ENCODE measurements around the gene LY6G5B.
"Not testable (repeated sequence)": the region's sequence is repeated elsewhere in the genome, so short reads cannot be mapped to it uniquely, and the experiment has no call there.

LY6G5B gene

GRCh38 chr6:31691078-31691463 is 21.3 kb downstream of the LY6G5B start:
- no peak for DNase-seq (ENCODE audit: low read depth)

DNA sequence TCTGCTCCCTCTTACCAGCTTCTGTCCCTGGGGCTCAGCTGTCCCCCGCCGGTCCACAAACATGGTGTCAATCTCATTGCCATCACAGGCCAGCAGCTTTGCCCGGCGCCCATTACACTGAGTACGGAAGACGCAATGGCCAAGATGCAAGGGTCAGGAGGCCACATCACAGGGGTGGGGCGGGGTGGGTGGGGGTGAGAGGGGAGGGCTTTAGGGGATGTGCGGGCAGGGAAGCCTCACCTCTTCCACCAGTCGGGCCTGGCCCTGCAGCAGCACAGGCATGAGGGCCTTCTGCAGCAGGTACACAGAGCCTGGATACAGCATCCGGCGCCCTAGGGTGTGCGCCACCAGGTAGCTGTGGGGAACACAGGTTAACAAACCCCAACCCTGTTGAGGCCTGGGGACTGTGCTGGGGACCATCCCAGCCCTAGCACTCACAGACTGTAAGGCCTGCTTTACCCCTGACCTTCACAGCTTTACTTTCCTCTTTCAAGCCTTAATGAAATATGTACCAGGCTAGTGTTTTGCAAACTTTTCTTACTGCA is 21.9 kb downstream of the LY6G5B start:
- DNase-seq (ENCODE audit: low read depth), result no peak

GRCh38 chr6:31692353-31692752 is 22.6 kb downstream of the LY6G5B start:
- DNase-seq (ENCODE audit: low read depth), result no peak

DNA sequence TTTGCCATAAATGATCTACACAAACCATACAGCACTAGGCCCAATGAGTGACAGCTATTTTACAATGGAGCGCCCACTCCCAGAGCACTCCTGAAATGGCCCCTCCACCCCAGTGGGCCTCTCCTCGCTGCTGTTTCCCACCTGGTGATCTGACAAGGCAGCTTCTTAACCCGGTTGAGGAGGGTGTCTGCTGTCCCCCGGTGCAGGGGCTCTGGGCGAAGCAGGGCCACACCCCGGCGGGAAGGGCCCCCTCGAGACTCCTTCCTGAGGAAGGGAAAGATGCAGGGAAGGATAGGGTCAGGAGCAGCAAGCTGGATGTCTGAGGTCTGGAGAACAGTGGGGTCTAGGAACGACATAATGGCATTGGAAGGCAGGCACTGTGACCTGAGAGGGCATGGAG is 23.1 kb downstream of the LY6G5B start:
- no peak for DNase-seq (ENCODE audit: low read depth)

DNA sequence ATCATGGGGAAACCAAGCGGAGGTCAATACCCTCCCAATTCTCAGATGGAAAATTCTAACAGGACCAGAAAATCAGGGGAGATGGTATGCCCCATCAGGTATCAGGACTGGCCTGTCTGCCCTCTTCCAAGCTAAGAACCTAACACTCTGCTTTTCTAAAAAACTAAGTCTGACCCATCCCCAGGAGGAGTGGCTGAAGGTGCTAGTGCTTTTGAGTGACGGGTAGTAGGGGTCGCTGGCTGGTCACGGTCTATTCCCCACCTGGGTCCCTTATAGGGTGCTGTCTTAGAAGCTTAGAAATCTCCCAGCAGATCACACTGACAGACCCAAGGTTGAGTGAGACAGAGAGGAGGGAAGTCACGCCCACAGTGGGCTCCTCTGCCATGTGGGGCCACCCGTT is 23.8 kb downstream of the LY6G5B start:
- no peak for DNase-seq (ENCODE audit: low read depth)

DNA sequence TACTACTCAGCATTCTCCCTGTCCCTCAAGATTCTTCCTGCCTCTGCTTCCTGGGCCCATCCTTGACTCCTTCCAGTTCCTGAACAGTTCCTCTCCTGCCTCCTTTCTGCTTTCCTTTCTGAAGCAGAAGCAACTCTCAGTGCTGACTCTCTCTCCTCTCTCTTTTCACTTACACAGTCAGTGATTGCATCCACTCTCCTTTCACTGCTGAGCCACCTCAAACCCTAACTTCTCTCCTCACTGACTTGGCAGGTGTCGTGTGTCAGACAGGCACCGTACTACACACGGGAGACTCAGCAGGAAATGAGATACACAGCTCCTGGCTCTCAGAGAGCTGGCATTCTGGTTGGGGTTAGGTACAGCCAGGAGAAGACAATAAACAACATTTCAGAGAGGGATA is 27.8 kb downstream of the LY6G5B start:
- no peak for DNase-seq (ENCODE audit: low read depth)

- no peak for DNase-seq (ENCODE audit: low read depth)
Measured at GRCh38 chr6:31700740-31701401, 31.1 kb downstream of the LY6G5B start.

GRCh38 chr6:31701666-31702404 is 32.1 kb downstream of the LY6G5B start:
- DNase-seq (ENCODE audit: low read depth), result no peak

DNA sequence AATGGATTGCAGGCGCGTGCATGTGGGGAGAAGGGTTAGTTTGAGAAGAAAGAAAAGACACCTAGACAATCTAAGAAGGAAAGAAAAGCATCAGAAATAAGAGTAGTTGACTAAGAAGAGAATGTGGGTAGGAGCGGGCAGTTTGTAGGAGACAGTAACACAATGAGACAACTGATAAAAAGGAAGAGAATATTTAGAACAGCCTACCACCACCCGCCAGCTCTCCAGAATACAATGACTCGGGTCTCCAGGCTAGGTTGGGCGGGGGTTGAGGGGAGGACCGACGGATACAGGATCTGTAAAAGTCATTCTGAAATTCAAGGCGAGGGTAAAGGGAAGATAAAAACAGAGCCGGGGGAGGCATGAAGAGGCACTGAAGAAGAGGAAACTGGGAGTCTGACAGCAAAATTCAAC is 32.6 kb downstream of the LY6G5B start:
- no peak for DNase-seq (ENCODE audit: low read depth)

DNA sequence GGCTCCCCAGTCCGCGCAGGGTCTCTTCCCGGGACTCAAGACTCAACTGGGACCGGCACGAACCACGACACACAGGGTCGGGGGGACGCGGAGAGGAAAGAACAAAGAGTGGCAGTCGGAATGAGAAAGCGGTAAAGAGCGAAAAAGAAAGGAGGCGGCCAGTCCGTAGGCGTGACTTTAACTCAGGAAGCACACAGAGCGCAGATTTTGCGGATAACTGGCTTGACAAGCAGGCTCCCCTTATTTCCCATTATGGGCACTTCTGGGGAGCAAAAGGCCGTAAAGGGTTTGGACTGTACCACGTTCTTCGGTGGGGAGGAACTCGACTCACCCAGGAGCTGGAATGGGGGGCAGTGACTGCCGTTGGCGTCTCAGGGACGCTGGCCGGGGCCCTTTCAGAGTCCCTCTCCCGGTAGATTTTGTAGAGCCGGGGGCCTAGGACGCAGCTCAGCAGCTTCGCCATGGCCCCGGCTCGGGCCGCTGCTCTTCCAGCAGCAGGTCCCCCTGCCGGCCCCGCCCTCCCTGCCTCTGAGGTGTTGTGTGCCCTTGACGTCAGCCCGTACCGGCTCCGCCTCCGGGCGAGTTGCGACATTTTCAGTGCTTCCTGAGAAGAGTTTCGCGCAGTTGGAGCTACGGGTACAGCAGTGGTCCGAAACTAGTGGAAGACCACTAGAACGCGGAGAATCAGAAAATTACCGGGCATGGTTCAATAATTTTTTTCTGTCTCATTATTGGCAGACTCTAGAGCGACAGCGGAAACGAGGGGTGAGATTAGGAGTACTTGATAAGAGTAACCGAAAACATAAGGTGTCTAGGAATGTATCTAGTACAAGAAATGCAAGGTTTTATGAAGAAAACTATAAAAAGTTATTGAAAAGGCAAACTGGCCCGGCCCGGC is 33.3 kb downstream of the LY6G5B start, which contains the start of gene ABHD16A:
Gene ABHD16A, minus strand, starts transcription at position 506 of the 898 bp plus-strand sequence. Its CDS starts 43 bp downstream, at position 463.
- peak; percentile 94 for DNase-seq (ENCODE audit: low read depth)

- no peak for DNase-seq (ENCODE audit: low read depth)
Measured at GRCh38 chr6:31705931-31706330, 36.2 kb downstream of the LY6G5B start.

- no peak for DNase-seq (ENCODE audit: low read depth)
Measured at GRCh38 chr6:31706599-31706998, 36.8 kb downstream of the LY6G5B start, which contains the start of gene LY6G6F. LY6G6F (plus strand) TSS chr6:31706866; CDS start chr6:31706907, 41 bp downstream.

DNA sequence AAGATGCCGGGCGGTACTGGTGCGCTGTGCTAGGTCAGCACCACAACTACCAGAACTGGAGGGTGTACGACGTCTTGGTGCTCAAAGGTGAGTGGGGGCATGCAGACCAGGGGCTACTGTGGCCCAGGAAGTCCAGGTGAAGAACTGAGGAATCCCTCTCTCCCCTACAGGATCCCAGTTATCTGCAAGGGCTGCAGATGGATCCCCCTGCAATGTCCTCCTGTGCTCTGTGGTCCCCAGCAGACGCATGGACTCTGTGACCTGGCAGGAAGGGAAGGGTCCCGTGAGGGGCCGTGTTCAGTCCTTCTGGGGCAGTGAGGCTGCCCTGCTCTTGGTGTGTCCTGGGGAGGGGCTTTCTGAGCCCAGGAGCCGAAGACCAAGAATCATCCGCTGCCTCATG is 37.9 kb downstream of the LY6G5B start:
- no peak for DNase-seq (ENCODE audit: low read depth)

- DNase-seq (ENCODE audit: low read depth), result no peak
Measured at GRCh38 chr6:31708224-31708623, 38.4 kb downstream of the LY6G5B start.

- not testable (repeated sequence) for DNase-seq (ENCODE audit: low read depth)
Measured at GRCh38 chr6:31709157-31709556, 39.4 kb downstream of the LY6G5B start.

DNA sequence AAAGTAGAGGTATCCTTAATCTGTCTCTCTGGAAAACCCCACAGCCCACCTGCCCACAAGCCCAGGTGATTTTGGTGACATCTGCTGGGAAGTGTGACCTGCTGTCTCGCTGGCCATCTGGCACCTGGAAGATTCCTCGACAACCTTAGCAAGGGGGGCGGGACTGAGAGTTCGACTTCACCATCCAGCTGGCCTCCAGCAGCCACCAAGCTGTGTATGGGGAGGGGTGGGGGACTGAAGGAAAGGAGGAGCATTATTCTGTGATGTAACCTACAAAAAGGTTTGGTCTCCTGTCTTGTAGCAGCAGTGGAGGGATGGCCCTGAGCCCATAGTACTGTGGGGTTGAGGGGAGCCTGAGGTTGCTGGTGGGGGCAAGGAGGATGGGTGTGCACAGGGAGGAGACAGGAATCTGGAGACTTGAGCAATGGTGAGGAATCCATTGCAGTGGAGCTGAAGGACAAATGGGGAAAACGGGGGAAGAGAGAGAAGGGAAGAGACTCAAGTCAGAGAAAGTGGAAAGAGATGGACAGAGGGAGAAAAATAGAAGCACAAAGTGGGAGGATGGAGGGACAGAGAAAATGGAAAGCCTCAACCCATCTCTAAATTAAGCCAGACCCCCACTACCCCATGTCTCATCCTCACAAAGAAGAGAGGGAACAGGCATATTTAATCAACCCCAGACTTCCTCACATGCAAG is 40.9 kb downstream of the LY6G5B start:
- DNase-seq (ENCODE audit: low read depth), result no peak

DNA sequence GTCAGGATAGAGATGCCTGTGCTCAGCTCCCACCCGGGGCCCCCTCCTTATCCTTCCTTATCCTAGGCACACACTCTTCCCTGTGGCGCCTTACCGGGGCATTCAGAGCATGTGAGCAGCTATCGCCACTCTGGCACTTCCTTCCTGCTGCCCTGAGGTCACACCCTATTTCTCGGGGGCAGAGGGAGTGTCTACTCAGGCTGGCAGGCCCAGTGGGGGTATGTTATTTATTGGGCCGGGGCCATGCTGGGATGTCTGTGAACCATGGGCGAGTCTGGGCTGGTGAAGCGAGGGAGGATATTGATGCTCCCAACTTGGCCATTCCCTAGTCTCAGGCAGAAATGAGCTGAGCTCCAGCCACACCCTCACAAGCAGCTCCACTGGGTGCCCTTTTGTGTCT is 41.5 kb downstream of the LY6G5B start:
- DNase-seq (ENCODE audit: low read depth), result no peak

- DNase-seq (ENCODE audit: low read depth), result no peak
Measured at GRCh38 chr6:31712296-31712695, 42.5 kb downstream of the LY6G5B start.

GRCh38 chr6:31713465-31713864 is 43.7 kb downstream of the LY6G5B start:
- no peak for DNase-seq (ENCODE audit: low read depth)

DNA sequence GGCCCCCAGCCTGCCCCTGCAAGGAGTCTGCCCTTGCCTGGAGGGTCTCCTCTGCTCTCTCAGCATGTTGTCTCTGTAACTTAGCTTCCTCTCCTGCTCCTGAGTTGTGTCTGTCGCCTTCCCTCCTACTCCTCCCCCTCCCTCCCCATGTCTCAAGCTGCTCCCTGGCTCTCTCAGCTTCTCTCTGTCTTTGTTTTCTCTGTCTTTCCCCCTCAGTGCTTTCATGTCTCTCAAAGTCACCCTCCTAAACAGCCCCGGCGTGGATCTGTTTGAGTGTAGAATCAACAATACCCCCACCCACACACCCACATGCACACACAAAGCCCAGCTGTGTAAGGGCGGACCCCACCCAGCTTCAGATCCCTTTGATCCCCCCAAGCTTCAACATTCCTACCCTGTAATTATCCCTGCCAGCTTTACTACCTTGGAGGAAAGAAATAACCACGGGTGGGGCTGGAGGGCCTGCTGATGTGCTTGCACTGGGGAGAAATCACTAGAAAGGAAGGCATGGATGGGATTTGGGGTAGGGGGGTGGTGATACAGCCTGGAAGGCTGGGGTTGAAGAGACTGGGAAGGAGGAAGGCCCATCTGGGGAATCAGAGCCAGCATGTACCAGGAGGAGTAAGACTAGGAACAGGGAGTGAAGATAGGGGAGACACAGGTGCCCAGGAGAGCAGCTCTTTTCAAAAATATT is 44.4 kb downstream of the LY6G5B start:
- no peak for DNase-seq (ENCODE audit: low read depth)

All from HS-5 (cell line).